Stimulated activated naive CD4-positive, alpha-beta T cell (primary cell): ENCODE results near the gene PTPRS.
A peak's percentile ranks its signal among the peaks of the same experiment; 100 is the strongest.

Experiments used
- DNase-seq, 6 experiments: peaks; one replicate each; lab custom pipeline; 2025; lab: John Stamatoyannopoulos, UW

The PTPRS gene

DNA sequence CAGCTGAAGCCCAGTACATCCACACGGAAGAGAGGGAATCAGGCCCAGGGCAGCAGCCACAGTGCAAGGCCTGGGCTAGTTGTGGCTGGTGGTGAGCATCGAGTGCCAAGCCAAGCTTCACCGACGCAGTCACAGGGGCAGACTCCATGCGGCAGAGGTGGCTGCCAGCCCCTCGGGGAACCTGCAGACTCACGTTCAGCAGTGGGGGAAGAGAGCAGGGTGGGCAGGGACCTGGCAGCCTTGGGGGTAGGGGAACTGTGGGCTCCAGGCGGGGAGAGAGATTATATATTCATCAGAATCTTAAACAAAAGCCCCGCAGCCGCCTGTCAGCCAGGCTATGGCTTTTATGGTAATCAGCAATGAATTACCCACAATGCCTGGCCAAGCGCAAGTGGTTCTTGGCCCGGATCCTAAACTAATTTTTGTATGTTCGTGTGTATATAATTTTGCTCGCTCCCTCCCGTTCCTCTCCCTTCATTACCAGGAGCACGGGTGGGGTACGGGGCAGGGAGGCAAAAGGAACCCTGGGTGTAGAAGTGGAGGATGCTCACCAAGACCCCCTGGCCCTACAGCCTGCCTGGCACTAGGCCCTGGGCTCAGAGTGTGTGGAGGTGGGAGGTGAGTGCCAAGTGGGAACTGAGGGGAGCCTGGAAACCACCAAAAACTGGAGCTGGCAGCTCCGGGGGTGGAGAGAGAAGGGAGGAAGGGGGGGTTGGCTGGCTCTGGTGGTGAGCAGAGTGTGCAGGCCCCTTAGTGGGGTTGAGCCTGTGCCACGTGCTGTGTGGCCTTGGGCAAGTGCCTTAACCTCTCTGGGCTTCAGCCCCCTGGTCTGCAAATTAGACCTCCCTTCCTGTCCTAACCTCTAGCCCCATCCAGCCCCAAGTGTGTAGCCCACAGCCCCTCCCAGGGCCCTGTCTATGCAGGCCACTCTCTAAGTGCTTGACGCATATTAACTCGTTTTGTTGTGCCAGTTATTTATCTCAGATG is 31.9 kb downstream of the PTPRS start:
- DNase-seq, result no peak

DNA sequence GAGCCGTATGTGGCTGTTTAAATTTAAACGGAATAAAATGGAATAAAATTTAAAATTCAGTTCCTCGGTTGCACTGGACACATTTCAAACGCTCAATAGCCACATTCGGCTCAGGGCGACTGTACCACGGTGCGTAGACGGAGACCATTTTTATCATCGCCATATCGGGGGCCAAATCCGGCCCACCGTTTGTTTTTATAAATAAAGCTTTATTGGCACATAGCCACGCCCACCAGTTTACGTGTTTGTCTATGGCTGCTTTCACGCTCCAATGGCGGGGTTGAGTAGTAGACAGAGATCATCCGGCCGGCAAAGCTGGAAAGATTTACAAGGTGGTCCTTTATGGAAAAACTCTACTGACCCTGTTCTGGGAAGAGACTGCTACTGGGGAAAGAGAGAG is 33.0 kb downstream of the PTPRS start:
- DNase-seq, result no peak

DNA sequence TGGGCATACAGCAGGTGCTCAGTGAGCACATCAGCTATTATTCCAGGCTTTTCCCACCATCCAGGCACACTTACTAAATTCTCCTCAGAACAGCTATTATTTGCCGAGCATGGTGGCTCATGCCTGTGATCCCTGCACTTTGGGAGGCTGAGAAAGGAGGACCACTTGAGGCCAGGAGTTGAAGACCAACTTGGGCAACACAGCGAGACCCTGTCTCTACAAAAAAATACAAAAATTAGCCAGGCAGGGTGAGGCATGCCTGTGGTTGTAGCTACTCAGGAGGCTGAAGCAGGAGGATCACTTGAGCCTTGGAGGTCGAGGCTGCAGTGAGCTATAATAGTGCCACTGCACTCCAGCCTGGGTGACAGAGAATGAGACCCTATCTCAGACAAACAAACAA is 35.4 kb downstream of the PTPRS start:
- no peak for DNase-seq

DNA sequence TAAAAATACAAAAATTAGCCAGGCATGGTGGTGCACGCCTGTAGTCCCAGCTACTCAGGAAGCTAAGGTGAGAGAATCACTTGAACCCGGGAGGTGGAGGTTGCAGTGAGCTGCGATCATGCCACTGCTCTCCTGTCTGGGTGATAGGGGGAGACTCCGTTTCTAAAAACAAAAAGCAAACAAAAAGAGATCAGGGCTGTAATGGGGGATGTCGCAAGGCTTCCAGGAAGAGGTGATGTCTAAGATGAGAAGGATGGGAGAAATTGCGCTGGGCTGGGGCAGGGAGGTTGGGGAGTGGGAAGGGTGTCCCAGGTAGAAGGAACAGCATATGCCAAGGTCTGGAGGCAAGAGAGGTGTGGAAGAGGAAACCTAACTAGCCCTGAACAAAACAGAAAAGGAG is 36.1 kb downstream of the PTPRS start:
- no peak for DNase-seq

DNA sequence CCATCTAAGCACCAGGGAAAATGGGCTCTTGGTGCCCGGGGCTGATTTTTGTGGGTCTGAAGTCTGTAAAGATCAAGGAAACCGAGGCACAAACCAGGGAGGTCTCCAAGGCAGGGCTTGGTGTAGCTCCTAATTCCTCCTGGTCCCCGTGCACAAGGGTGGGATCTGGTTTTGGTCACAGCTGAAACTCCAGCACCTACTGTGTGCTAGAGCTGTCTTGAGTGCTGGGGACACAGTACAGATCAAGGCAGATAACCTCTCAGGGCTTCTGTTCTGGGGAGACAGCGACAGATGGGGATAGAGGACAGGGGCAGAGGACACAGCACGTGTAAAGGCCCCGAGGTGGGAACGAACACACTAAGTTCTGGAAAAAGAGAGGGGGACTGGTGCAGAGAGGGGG is 37.4 kb downstream of the PTPRS start:
- no peak for DNase-seq

DNA sequence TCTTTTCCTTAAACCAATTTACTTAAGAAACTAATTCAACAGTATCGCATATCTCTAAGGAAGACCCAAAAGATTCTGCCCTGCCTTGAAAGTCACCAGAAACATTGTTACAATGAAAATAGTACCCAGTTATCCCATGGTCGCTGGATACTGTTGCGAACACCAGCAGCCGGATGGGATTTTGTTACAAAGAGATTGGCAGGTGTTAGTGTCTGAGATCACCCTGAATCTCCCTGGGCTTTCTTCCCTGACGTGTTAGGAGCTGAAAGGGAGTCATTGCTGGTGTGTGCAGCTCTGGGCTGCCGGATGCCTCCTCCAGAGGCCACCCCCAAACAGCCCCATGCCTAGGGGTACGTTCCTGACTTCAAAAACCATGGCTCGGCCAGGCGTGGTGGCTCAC is 38.2 kb downstream of the PTPRS start:
- no peak for DNase-seq

DNA sequence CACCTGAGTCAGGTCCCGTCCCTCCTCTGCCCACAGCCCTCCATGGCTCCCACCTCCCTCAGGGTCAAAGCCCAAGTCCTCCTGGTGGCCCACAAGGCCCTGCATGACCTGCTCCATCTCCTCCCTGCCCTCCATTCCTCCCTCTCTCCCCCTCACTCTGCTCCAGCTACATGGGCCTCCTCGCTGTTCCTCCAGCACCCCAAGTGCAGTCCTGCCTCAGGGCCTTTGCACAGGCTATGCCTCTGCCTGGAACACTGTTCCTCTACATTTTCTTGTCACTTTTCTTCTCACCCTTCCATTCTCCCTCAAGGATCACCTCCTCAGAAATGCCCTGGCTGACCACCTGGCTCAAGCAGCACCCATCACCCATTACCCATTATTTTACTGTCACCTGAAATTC is 41.5 kb downstream of the PTPRS start:
- DNase-seq, result no peak

DNA sequence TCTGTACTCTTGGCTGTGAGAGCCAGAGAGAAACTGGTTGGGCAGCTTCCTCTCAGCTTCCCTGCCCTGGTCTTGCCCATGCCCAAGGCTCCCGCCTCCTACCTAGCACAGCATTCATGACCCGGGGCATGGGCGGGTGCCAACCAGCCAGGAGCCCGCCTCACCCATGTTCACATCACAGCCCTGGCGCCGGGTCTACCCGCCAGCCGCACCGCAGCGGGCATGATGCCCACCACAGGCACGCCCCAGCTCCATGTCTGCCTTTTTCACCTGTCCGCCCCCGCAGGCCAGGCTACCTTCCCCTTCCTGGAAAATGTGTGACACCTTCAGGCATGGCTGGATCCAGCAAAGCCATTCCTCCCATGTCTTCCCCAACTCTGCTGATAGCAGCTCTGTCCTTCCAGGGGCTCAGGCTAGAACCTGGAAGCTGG is 42.1 kb downstream of the PTPRS start:
- DNase-seq, result no peak

DNA sequence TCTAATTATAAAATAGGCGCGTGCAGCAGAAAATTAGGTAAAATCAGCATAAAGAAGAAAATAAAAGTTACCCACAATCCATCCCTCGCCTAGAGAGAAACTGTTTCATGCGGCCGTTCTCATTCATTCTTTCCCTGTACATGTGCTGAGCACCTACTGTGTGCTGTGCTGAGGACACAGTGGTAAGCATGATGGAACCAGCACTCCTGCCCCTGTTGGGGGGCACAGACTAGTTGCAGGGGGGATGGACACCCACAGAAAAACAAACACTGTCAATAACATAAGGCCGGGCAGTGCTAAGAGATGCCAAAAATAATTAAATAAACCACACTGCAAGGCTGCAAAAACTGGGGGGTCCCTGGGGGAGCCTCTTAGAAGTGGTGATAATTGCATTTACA is 43.3 kb downstream of the PTPRS start:
- DNase-seq, result no peak

DNA sequence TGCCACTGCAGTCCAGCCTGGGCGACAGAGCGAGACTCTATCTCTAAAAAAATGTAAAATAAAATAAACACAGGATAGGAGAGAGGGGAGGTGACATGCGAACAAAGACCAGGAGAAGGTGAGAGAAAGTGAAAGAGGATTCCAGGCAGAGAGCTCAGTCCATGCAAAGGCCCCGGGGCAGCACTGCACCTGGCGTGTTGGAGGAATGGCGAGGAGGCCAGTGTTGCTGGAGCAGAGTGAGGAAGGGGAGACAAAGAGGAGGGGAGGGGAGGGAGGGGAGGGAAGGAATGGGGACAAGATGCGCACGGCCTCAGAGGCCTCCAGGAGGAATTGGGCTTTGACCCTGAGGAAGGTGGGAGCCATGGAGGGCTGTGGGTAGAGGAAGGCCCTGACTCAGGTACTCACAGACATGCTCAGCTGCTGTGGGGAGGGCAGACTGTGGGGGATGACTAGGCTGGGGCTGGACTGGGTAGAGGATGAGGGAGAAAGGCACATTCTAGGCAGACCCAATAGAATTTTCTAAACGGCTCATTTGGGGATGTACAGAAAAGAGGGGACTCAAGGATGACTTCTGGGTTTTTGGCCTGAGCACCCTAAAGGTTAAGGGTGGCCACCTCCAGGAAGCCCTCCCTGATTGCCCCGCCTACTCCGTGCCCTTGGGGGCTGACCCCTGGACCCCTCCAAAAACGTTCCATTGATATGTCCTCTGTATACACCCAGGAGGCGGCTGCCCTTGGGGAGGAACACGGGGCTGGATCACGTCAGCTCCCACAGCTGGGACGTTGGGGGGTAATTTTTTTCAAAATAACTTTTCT is 43.9 kb downstream of the PTPRS start:
- DNase-seq, result no peak

DNA sequence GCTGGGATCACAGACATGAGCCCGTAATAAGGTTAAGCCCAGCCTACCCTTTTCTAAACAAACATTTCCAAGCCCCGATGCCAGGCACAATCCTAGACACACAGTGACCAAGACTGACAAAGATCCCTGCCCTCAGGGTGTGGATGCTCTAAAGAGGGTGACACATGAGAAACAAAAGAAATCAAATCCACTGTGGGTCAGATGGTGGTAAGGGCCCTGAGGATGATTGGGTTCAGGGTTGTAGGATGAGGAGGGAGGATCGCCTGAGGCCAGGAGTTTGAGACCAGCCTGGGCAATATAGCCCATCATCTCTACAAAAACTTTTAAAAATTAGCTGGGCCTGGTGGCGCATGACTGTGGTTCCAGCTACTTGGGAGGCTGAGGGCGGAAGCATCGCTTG is 44.6 kb downstream of the PTPRS start:
- no peak for DNase-seq

DNA sequence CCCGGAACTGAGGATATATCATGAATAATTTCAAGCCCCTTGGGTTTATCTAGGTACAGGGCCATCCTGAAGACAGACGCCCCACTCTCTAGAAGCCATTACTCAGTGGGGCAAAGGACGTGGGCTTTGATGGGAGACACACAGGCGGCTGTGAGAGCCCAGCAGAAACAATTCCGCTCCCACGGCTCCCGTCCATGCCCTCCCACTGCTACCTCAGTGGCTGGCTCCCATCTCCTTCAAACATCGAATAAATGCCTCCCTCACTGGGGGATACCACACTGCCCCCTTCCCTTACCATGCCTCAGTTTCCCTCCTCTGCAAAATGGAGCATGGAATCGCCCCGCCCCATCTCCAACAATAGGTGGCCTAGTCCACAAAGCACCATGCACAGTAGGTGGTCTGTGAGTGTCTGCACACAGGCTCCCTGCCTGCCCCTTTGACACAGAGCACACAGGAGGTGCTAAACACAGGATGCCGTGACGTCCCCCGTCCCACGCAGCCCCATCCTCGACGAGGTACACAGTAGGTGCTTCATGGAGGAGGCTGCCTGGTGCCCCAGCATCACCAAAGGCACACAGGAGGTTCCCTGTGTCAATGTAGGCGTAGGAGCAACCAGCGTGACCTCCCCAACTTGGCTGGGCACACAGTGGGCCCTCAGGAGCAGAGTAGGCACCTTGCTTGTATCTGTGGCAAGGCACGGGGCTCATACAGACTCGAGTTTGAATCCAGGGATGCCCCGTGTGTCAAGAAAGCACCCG is 46.0 kb downstream of the PTPRS start:
- no peak for DNase-seq

DNA sequence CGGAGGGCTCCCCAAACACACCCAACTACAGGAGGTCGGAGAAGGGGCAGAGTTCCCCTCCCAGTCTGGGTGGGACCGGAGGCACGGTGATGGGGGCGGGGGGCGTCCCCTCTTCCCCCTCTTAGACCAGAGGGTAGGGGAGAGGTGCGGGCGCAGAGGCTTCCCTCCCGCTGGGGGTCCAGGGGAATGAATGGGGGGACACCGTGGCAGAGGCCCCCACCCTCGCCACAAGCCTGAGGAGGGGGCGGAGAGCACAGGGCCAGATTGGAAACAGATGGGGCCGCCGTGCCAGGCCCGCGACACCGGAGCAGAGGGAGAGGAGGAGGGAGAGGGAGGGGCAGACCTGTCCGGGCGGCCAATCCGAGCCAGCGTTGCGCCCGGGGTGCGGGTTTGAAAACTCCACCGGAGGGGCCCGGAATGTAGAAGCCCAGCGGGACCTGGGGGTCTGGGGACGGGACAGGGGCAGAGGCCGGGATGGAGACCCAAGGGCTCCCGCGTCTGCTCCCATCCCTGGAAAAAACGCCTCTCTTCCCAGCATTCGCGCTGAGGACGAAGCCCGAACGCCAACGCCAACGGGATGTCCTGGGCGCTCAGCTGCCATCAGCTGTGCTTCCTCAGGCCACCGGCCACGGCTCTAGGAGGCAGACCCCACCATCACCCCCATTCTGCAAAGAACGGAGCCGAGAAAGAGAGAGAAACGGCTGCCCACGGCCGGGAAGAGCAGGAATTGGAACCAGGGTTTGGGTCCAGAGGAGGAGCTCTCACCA is 46.8 kb downstream of the PTPRS start:
- no peak for DNase-seq

DNA sequence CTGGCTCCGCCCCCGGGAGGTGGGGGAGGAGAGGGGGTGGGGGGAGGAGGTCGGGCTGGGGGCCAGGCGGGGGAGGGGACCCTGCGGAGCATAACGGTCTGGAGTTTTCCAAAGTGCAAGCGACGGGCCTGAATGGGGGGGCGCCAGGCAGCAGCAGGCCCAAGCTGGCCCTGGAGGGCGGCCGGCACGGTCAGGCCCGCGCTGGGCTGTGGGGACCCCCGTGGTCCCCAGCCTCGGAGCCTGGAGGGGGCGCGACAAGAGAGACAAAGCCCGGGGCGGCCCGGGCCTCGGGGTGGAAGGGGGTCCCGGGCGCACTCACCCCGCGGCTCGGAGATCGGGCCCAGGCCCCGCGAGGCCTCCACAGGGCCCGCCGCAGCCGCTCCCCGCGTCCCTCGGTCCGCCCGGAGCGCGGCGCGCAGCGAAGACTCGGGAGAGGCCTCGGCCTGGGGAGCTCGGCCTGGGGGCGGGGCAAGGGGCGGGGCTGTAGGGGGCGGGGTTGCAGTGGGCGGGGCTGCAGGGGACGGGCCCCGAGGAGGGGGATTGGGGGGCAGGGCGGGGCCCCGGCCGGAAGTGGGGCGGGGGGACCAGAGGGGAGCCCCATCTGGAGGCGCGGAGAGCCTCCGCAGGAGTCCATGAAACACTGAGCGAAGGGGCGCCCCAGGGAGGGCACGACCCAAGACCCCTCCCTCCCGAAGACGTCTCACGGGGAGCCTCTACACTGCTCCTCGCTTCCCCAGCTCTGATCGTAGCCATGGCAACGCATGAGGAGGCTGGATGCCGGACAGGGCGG is 47.6 kb downstream of the PTPRS start:
- peak; percentile 45 to 80 (median 74) for DNase-seq

DNA sequence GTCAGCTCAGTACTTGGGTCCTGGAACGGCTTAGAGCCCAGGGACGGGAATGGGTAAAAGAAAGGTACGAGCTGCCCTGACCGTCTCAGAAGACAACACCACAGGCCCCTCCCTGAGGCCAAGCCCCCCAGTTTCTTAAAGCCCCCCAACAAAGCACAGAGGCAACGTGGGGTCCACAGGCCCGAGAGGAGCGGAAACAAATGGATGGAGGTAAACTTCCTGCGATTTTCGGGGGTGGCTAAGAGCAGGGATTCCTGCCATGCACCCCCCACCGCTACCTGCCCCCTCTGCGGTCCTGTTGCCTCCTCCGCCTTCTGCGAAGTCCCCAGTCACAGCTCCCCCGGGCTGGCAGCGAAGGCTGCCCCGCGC is 48.2 kb downstream of the PTPRS start:
- DNase-seq, result peak in 2 of 6 experiments; percentile 26 to 45

DNA sequence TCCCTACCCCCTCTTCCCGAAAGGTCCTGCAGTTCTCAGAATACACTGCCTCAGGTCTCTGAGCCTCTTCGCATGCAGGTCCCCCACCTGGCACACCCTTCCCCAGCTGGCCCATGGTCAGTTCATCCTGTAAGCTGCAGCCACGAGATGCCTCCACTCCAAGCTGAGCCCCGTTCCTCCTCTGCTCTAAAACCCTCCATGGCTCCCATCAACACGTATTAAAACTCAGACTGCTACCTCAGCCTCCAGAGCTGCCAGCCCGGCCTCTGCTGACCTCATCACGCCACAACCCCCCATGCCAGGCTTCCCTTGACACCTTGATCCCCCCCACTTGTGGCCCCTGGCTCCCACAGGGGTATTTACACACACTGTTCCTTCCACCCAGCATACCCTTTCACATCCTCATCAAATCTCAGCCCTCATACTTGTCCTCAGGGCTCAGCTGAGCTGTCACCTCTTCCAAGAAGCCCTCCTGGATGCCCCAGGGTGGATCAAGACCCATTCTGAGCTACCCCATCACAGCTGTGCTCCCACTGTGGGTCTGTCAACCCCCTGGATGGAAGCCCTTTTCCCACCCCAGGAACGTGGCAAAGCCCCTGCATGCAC is 48.9 kb downstream of the PTPRS start:
- DNase-seq, result no peak
